Esophagus muscularis mucosa (tissue), 3 donors: Measurements from ENCODE around the gene ABCC4.

ENCODE experiments used
- CTCF ChIP-seq, 3 experiments: fragments of 200-600 bp in 2 of 3; fragments of 450-650 bp in 1 of 3; sonication (generic) in 2 of 3; IDR thresholded peaks; one replicate each; pipeline ENCODE4 v1.5.1; 2017 to 2019; ENCODE audit warnings: antibody characterized with exemption in 3 of 3, mild to moderate bottlenecking in 2 of 3, moderate library complexity in 1 of 3
- POLR2AphosphoS5 ChIP-seq, 2 donors: sonication (generic); formaldehyde crosslinking; IDR thresholded peaks; one replicate each; pipeline ENCODE4 v1.6.1; 2017; ENCODE audit warnings: antibody characterized with exemption in 2 of 2

- no peak for TF ChIP-seq CTCF (IDR thresholded peaks at IDR 0.05)
- no peak for TF ChIP-seq POLR2AphosphoS5 (IDR thresholded peaks at IDR 0.05)
Observed at GRCh38 chr13:95226050-95226449, 75.2 kb downstream of the ABCC4 start.
